K562 (cell line): ENCODE measurements around the gene PIK3R1. TPM values are rescaled to one million over a fixed set of nuclear protein-coding genes. Genes with fewer than 3 reads are reported as not detected.

ENCODE experiments used
- ATAC-seq: fragments of 200-7000 bp; cut with Tn5 transposase; 3 replicates; pipeline ENCODE4 v1.9.1; 2020; ENCODE audit warnings: moderate library complexity
- BruUV-seq: library from RNA; stranded (reverse); fragments of 400-500 nt; replicated peaks from 2 replicates; lab custom pipeline; 2021; lab: Mats Ljungman, UMichigan
- CTCF ChIA-PET: fragments of 300-600 bp; formaldehyde crosslinking; extraction: SDS; loops from one replicate; lab custom pipeline; 2021; ENCODE audit warnings: low intra/inter-chr PET ratio; lab: Yijun Ruan, JAX
- POLR2A ChIA-PET: fragments of 300-600, 350-650 bp; sonication (Branson Sonifier 250); formaldehyde crosslinking; extraction: SDS; loops from one replicate; lab custom pipeline; 2021; ENCODE audit warnings: antibody characterized with exemption, inconsistent platforms; lab: Yijun Ruan, JAX
- DNase-seq, 4 experiments: peaks; one replicate each; pipeline versions ENCODE4 v3.0.0 to v3.0.0-alpha.2; 2011 to 2018; ENCODE audit warnings: low spot score in 3 of 4, mixed read lengths in 3 of 4; ENCODE audit errors: extremely low read depth in 1 of 4
- FAIRE-seq: peaks from 2 replicates; lab custom pipeline; 2011; peaks lifted over from hg19 to GRCh38; lab: Jason Lieb, UNC
- H2AFZ ChIP-seq: 2 replicates; pipeline ENCODE4 v1.6.0; 2011; ENCODE audit warnings: low read depth, low read length, control low read depth, inconsistent platforms
- H3K27ac ChIP-seq: fragments of 200-600 bp; 3 replicates; pipeline ENCODE4 v1.8.0; 2011; ENCODE audit warnings: low read depth, mild to moderate bottlenecking, control low read depth, inconsistent platforms, low read length, moderate library complexity, mixed read lengths; ENCODE audit errors: extremely low read depth
- H3K27me3 ChIP-seq, 2 experiments: fragments of 300-600 bp in 1 of 2; 2 replicates in 1 of 2; 3 replicates in 1 of 2; pipeline versions ENCODE4 v1.6.0 to v1.8.0; 2011; ENCODE audit warnings: inconsistent platforms in 2 of 2, low read length in 2 of 2, mild to moderate bottlenecking in 1 of 2, mixed read lengths in 1 of 2, moderate library complexity in 1 of 2; ENCODE audit not compliant: control insufficient read depth in 2 of 2, insufficient read depth in 2 of 2
- H3K36me3 ChIP-seq: fragments of 300-600 bp; 3 replicates; pipeline ENCODE4 v1.8.0; 2011; ENCODE audit warnings: mild to moderate bottlenecking, low read length, inconsistent platforms; ENCODE audit not compliant: control insufficient read depth, insufficient read depth
- H3K4me1 ChIP-seq, 2 experiments: fragments of 200-600 bp in 1 of 2; replicated peaks in 1 of 2; 2 replicates in 1 of 2; 3 replicates in 1 of 2; pipeline versions ENCODE4 v1.5.1 to v1.8.0; 2011; ENCODE audit warnings: inconsistent platforms in 2 of 2, low read length in 2 of 2, mild to moderate bottlenecking in 1 of 2, mixed read lengths in 1 of 2, moderate library complexity in 1 of 2; ENCODE audit not compliant: control insufficient read depth in 2 of 2, insufficient read depth in 2 of 2
- H3K4me2 ChIP-seq: 2 replicates; pipeline ENCODE4 v1.6.1; 2011; ENCODE audit warnings: low read length, control low read depth, inconsistent platforms, mixed read lengths; ENCODE audit not compliant: insufficient read depth
- H3K4me3 ChIP-seq: fragments of 200-600 bp; sonication (generic), shearing (Covaris generic); 2 replicates; pipeline ENCODE4 v1.5.1; 2016; ENCODE audit warnings: control low read depth, inconsistent platforms
- H3K79me2 ChIP-seq: fragments of 200-600 bp; 3 replicates; pipeline ENCODE4 v1.8.0; 2011; ENCODE audit warnings: low read length, inconsistent platforms; ENCODE audit not compliant: control insufficient read depth, insufficient read depth
- H3K9ac ChIP-seq, 2 experiments: 2 replicates each; pipeline versions ENCODE4 v1.6.0 to v1.6.1; 2011; ENCODE audit warnings: low read depth in 2 of 2, low read length in 2 of 2, control low read depth in 1 of 2, inconsistent platforms in 1 of 2, mild to moderate bottlenecking in 1 of 2, mixed read lengths in 1 of 2; ENCODE audit not compliant: insufficient read depth in 1 of 2
- H3K9me1 ChIP-seq: one replicate; pipeline ENCODE4 v1.6.0; 2011; ENCODE audit warnings: inconsistent platforms, mild to moderate bottlenecking, low read length, moderate library complexity; ENCODE audit not compliant: control insufficient read depth, insufficient read depth
- H3K9me3 ChIP-seq: replicated peaks from 2 replicates; pipeline ENCODE4 v1.5.1; 2011; ENCODE audit warnings: low read depth, low read length, inconsistent platforms; ENCODE audit not compliant: control insufficient read depth, insufficient read depth
- H4K20me1 ChIP-seq: replicated peaks from 2 replicates; pipeline ENCODE4 v1.6.1; 2011; ENCODE audit warnings: low read length, inconsistent platforms, mixed read lengths; ENCODE audit not compliant: control insufficient read depth, insufficient read depth
- ASH1L ChIP-seq: fragments of 450-650 bp; IDR thresholded peaks from 2 replicates; pipeline ENCODE4 v1.6.1; 2018; ENCODE audit warnings: borderline replicate concordance, mild to moderate bottlenecking, low read depth; ENCODE audit not compliant: partially characterized antibody
- CC2D1A ChIP-seq: fragments of 450-650 bp; IDR thresholded peaks from 2 replicates; pipeline ENCODE4 v1.6.1; 2017; ENCODE audit warnings: mild to moderate bottlenecking
- CREB3 ChIP-seq: fragments of 450-650 bp; conservative IDR thresholded peaks from 2 replicates; pipeline ENCODE4 v1.6.1; 2016; ENCODE audit warnings: missing genetic modification characterization, low read depth, mild to moderate bottlenecking, missing compliant biosample characterization, moderate library complexity
- CTBP1 ChIP-seq: fragments of 450-650 bp; IDR thresholded peaks from 2 replicates; pipeline ENCODE4 v1.6.1; 2016; ENCODE audit warnings: borderline replicate concordance
- CUX1 ChIP-seq: fragments of 200-800 bp; sonication (Bioruptor generic); IDR thresholded peaks from 2 replicates; pipeline ENCODE4 v1.6.1; 2016; ENCODE audit warnings: missing genetic modification characterization, missing compliant biosample characterization
- CXXC5 ChIP-seq: fragments of 250-450 bp; sonication (Bioruptor Pico); IDR thresholded peaks from 2 replicates; pipeline ENCODE4 v1.8.0; 2022; ENCODE audit warnings: inconsistent platforms, mild to moderate bottlenecking, moderate library complexity
- ETS2 ChIP-seq: IDR thresholded peaks from 2 replicates; pipeline ENCODE4 v1.6.1; 2016; ENCODE audit warnings: borderline replicate concordance, missing genetic modification characterization, mild to moderate bottlenecking, moderate library complexity, missing compliant biosample characterization; ENCODE audit not compliant: poor library complexity, severe bottlenecking
- FOS ChIP-seq: IDR thresholded peaks from 3 replicates; pipeline ENCODE4 v1.6.1; 2011; ENCODE audit not compliant: insufficient read length; ENCODE audit errors: extremely low read depth
- FOXA1 ChIP-seq: fragments of 450-650 bp; IDR thresholded peaks from 2 replicates; pipeline ENCODE4 v1.6.1; 2016; ENCODE audit warnings: mild to moderate bottlenecking, borderline replicate concordance
- HEY1 ChIP-seq: fragments of 250-450 bp; sonication (Bioruptor Pico); IDR thresholded peaks from 2 replicates; pipeline ENCODE4 v1.5.0; 2020; ENCODE audit warnings: mild to moderate bottlenecking, moderate library complexity, borderline replicate concordance
- MECOM ChIP-seq: fragments of 250-450 bp; sonication (Bioruptor Pico); IDR thresholded peaks from 2 replicates; pipeline ENCODE4 v1.8.0; 2022; ENCODE audit warnings: inconsistent platforms
- NFRKB ChIP-seq: fragments of 450-650 bp; IDR thresholded peaks from 2 replicates; pipeline ENCODE4 v1.6.1; 2016; ENCODE audit warnings: low read depth
- SMAD1 ChIP-seq: fragments of 150-350 bp; IDR thresholded peaks from 2 replicates; pipeline ENCODE4 v1.6.1; 2014; ENCODE audit warnings: low read length, low read depth; ENCODE audit not compliant: partially characterized antibody
- SUPT5H ChIP-seq: fragments of 450-650 bp; IDR thresholded peaks from 2 replicates; pipeline ENCODE4 v1.6.1; 2016
- ZNF57 ChIP-seq: fragments of 450-650 bp; formaldehyde crosslinking; IDR thresholded peaks from 2 replicates; pipeline ENCODE4 v1.4.0; 2020; ENCODE audit warnings: mild to moderate bottlenecking, moderate library complexity
- ZNF589 ChIP-seq: fragments of 200-800 bp; sonication (Bioruptor generic); IDR thresholded peaks from 2 replicates; pipeline ENCODE4 v1.6.1; 2016; ENCODE audit warnings: low read depth, missing genetic modification characterization, missing compliant biosample characterization
- WGBS: fragments of 100-300 bp; shearing (Covaris generic); methylation state at CpG from one replicate; pipeline ENCODE4 v1.1.6; 2016; ENCODE audit warnings: low coverage, mixed read lengths; ENCODE audit not compliant: insufficient coverage; ENCODE audit errors: missing lambda C conversion rate; 5-methylcytosine and 5-hydroxymethylcytosine counted together
- in situ Hi-C: fragments of 300-500 bp; cut with MboI; formaldehyde crosslinking; loops from 4 replicates; pipeline ENCODE4 v1.15.0; 2018; ENCODE audit warnings: inconsistent platforms, mixed read lengths
- intact Hi-C: fragments of 100-400 bp; cut with micrococcal nuclease; formaldehyde crosslinking; loops from 2 replicates; pipeline ENCODE4 v1.14.2; 2022
- polyA plus RNA-seq, 8 experiments: library from polyadenylated mRNA; depleted of rRNA in 4 of 8; stranded (reverse) in 5 of 8; unstranded in 3 of 8; fragments of >200 nt; fragmentation: Nextera tagmentation in 2 of 8; fragmentation: Illumina TruSeq in 1 of 8; extraction: Ambion mirVana in 2 of 8; extraction: Trizol in 1 of 8; gene quantifications; 2 replicates each; pipeline versions ENCODE4 v1.2.1 to v1.2.3, GENCODE V29; 2011 to 2014; ENCODE audit warnings: inconsistent platforms in 1 of 8, missing spikeins in 1 of 8
- total RNA-seq, 7 experiments: library from RNA; depleted of rRNA in 6 of 7; stranded (reverse); fragments of >200 nt in 6 of 7; fragmentation: Illumina TruSeq in 2 of 7; extraction: Trizol in 2 of 7; gene quantifications; 2 replicates each; pipeline versions ENCODE4 v1.2.1 to v1.2.3, GENCODE V29; 2011 to 2021; ENCODE audit warnings: low replicate concordance in 1 of 7

PIK3R1 gene
- total and polyA plus RNA-seq, 9 of the 15 experiments (the other 6 are each of a cell fraction or from before 2014, with no cell fraction given) = 1.1 to 9.7 (median 4.8) TPM

- in situ Hi-C loops = loop anchor here (10.0 kb wide), 1 partner anchor 1007 kb away; no protein-coding TSS in a partner anchor
- ATAC-seq (no peak), FAIRE-seq (no peak), DNase-seq (no peak)
- H3K4me1 ChIP-seq = no peaks in the 10 kb centered on the region
- ChIA-PET CTCF (interaction anchor here (1.3 kb wide), 1 partner anchor 1005 kb away, joined by 5 read pairs; no protein-coding TSS in a partner anchor), POLR2A (no interaction called here)
- no peaks in the 10 kb centered on the region for H3K27me3 ChIP-seq
- no peaks in the 10 kb centered on the region for H4K20me1 ChIP-seq
- BruUV-seq = no TSS peak
- no peaks in the 10 kb centered on the region for H3K9me3 ChIP-seq
- no peaks in the 10 kb centered on the region for H3K79me2 ChIP-seq
- H3K4me2 ChIP-seq = no peak overlapping the region
- no peaks in the 10 kb centered on the region for H3K9me1 ChIP-seq
- intact Hi-C loops = loop anchor here (5.0 kb wide), 1 partner anchor 759 kb away; no protein-coding TSS in a partner anchor
- H3K4me3 ChIP-seq = no peak overlapping the region
- no peak overlapping the region for H3K9ac ChIP-seq
- 12% methylated on average over 4 of the region's 4 CpGs for WGBS
- H2AFZ ChIP-seq = no peak overlapping the region
- no peak overlapping the region for H3K27ac ChIP-seq
- no peaks in the 10 kb centered on the region for H3K36me3 ChIP-seq
- TF ChIP-seq ZNF57 (CRISPR knock-in tag) = no peak
- no peak for TF ChIP-seq FOS
- TF ChIP-seq ZNF589 (CRISPR knock-in tag) = no peak
- TF ChIP-seq FOXA1 = no peak
- TF ChIP-seq CTBP1 = no peak
- TF ChIP-seq SUPT5H = no peak
- no peak for TF ChIP-seq ASH1L
- no peak for TF ChIP-seq CXXC5 (CRISPR knock-in tag)
- TF ChIP-seq SMAD1 = no peak
- no peak for TF ChIP-seq ETS2 (tag)
- no peak for TF ChIP-seq CREB3 (tag)
- TF ChIP-seq CUX1 = no peak
- TF ChIP-seq MECOM (CRISPR knock-in tag) = no peak
- TF ChIP-seq CC2D1A = no peak
- TF ChIP-seq NFRKB = no peak
- no peak for TF ChIP-seq HEY1 (CRISPR knock-in tag)
Observed at GRCh38 chr5:68251386-68251785, 35.8 kb downstream of the PIK3R1 start.
